GM10248 (cell line): ENCODE measurements around the gene DGKE.

ENCODE experiments used
- CTCF ChIA-PET: fragments of 300-600 bp; sonication (Branson Sonifier 250); formaldehyde crosslinking; extraction: SDS; loops from one replicate; lab custom pipeline; 2021; ENCODE audit warnings: antibody characterized with exemption; lab: Yijun Ruan, JAX
- POLR2A ChIA-PET: fragments of 350-650 bp; sonication (Branson Sonifier 250); formaldehyde crosslinking; extraction: SDS; loops from one replicate; lab custom pipeline; 2020; ENCODE audit warnings: antibody characterized with exemption; lab: Yijun Ruan, JAX
- DNase-seq: peaks from one replicate; pipeline ENCODE4 v3.0.0; 2012; ENCODE audit errors: extremely low spot score
- CTCF ChIP-seq: IDR thresholded peaks from 2 replicates; pipeline ENCODE4 v1.5.1; 2012; ENCODE audit warnings: mild to moderate bottlenecking, low read depth; ENCODE audit errors: extremely low read depth, missing control alignments, control extremely low read depth

Gene DGKE

GRCh38 chr17:56913867-56914580 is 80.1 kb downstream of the DGKE start, which contains the start of gene TRIM25:
Gene TRIM25, minus strand, starts transcription at chr17:56914049. Its CDS starts 61 bp downstream, at chr17:56913988.
- peak; percentile 97 for DNase-seq
- CTCF ChIA-PET = interaction anchor here (1.0 to 1.3 kb wide), 4 partner anchors 25 to 89 kb away, joined by 3 to 4 read pairs (median 3); no protein-coding TSS in a partner anchor
- no peak for TF ChIP-seq CTCF
- POLR2A ChIA-PET = interaction anchor here (0.5 to 1.3 kb wide), 15 partner anchors 12 to 1462 kb away, joined by 3 to 9 read pairs (median 4); partner anchors contain the start of gene SCPEP1

- TF ChIP-seq CTCF = no peak
- POLR2A ChIA-PET = interaction anchor here (0.6 to 1.1 kb wide), 4 partner anchors 12 to 64 kb away, joined by 4 to 9 read pairs (median 4); partner anchors contain the start of gene SCPEP1
- DNase-seq = peak; percentile 9
- CTCF ChIA-PET = interaction anchor here (0.8 to 1.3 kb wide), 3 partner anchors 25 to 45 kb away, joined by 3 to 4 read pairs (median 3); no protein-coding TSS in a partner anchor
These were observed 80.8 kb downstream of the DGKE start for GRCh38 chr17:56914581-56915273.

GRCh38 chr17:56917559-56918296 is 83.8 kb downstream of the DGKE start:
- TF ChIP-seq CTCF = no peak
- ChIA-PET CTCF (no interaction called here), POLR2A (no interaction called here)
- no peak for DNase-seq

- no peak for TF ChIP-seq CTCF
- ChIA-PET POLR2A (no interaction called here), CTCF (no interaction called here)
- no peak for DNase-seq
These were observed 85.0 kb downstream of the DGKE start for GRCh38 chr17:56918916-56919315.
